ENCODE results near the gene KREMEN2. TPM values are rescaled to one million over a fixed set of nuclear protein-coding genes. Genes with fewer than 3 reads are reported as not detected.

KREMEN2 gene
- total and polyA plus RNA-seq, 2 of the 13 experiments (the other 11 are each of a cell fraction or from before 2014, with no cell fraction given): 0.48 to 1.2 TPM

DNA sequence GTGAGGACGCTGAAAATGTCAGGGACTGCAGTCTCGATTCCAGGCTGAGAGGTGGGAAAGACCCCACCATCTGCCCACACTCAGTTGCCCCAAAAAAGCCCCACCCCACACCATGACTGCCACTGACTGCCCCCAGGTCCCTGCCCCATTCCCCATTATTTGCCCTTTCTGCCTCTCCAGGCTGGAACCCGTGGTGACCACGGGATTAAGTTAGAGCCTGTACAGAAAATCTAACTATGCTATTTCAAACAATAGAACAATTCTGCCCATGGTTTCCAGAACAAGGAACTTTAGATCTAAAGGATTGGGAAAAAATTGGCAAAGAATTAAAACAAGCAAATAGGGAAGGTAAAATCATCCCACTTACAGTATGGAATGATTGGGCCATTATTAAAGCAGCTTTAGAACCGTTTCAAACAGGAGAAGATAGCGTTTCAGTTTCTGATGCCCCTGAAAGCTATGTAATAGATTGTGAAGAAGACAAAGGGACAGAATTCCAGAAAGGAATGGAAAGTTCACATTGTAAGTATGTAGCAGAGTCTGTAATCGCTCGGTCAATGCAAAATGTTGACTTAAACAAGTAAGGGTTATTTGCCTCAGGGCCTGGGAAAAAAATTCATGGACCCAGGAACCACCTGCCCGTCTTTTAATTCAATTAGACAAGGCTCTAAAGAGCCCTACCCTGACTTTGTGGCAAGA is 38.0 kb upstream of the KREMEN2 start:
- BruUV-seq (replicated peaks): no TSS peak
- 77% methylated on average over 9 of the region's 9 CpGs for WGBS (ENCODE audit: low lambda C conversion rate)
- ChIA-PET POLR2A (no interaction called here), CTCF (ENCODE audit: low intra/inter-chr PET ratio, low total read pairs) (interaction anchor here (1.2 to 2.0 kb wide), 3 partner anchors 58 to 87 kb away, joined by 3 to 9 read pairs (median 8); no protein-coding TSS in a partner anchor)
- H2AFZ ChIP-seq (ENCODE audit: low read length): no peak overlapping the region
- no peak for FAIRE-seq
- peaks cover 3 to 5% of the 10 kb centered on the region in 2 experiments; a peak in 2 of 5 replicates for H3K36me3 ChIP-seq (replicated peaks in 1 of 2; ENCODE audit: control insufficient read depth in 1 of 2, insufficient read depth in 2 of 2, low read length in 2 of 2)
- no peak for DNase-seq (ENCODE audit: low spot score)
- no peak overlapping the region for H3K4me2 ChIP-seq (ENCODE audit: low read depth, low read length)
- in situ Hi-C loops (cut with HindIII; ENCODE audit: extremely low pct_ligation_motif_present, low pct_unique_long_range_greater_than_20kb) (no loop called here), intact Hi-C loops (cut with micrococcal nuclease; ENCODE audit: unreplicated experiment) (no loop called here)
- no peaks in the 10 kb centered on the region for H3K9me3 ChIP-seq (ENCODE audit: low read length)
- no peak overlapping the region for H3K9ac ChIP-seq (ENCODE audit: insufficient read depth, low read depth, low read length)
- 0 out of 2 replicates have a peak, but pooled peaks cover 9% of the 10 kb centered on the region for H3K4me1 ChIP-seq (ENCODE audit: insufficient read depth, low read length)
- ATAC-seq: no peak
- H3K4me3 ChIP-seq (replicated peaks in 1 of 3; ENCODE audit: insufficient read depth in 1 of 3, low read depth in 2 of 3, low read length in 3 of 3): no peak overlapping the region
- TF ChIP-seq ZNF709 (CRISPR knock-in tag; IDR thresholded peaks at IDR 0.05) (no peak), TFE3 (CRISPR knock-in tag; IDR thresholded peaks at IDR 0.05) (no peak), ZFP91 (CRISPR knock-in tag; IDR thresholded peaks at IDR 0.05; ENCODE audit: borderline replicate concordance) (no peak), NRL (CRISPR knock-in tag; IDR thresholded peaks at IDR 0.05; ENCODE audit: borderline replicate concordance) (no peak), ZNF12 (CRISPR knock-in tag; IDR thresholded peaks at IDR 0.05) (no peak), ZBTB42 (CRISPR knock-in tag; IDR thresholded peaks at IDR 0.05) (no peak), ZNF629 (CRISPR knock-in tag; conservative IDR thresholded peaks at IDR 0.05) (no peak), ZNF761 (CRISPR knock-in tag; conservative IDR thresholded peaks at IDR 0.05) (no peak)
- TF ChIP-seq, protein P1, sequence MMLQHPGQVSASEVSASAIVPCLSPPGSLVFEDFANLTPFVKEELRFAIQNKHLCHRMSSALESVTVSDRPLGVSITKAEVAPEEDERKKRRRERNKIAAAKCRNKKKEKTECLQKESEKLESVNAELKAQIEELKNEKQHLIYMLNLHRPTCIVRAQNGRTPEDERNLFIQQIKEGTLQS (CRISPR knock-in tag; IDR thresholded peaks at IDR 0.05): no peak
- TF ChIP-seq, protein P2, sequence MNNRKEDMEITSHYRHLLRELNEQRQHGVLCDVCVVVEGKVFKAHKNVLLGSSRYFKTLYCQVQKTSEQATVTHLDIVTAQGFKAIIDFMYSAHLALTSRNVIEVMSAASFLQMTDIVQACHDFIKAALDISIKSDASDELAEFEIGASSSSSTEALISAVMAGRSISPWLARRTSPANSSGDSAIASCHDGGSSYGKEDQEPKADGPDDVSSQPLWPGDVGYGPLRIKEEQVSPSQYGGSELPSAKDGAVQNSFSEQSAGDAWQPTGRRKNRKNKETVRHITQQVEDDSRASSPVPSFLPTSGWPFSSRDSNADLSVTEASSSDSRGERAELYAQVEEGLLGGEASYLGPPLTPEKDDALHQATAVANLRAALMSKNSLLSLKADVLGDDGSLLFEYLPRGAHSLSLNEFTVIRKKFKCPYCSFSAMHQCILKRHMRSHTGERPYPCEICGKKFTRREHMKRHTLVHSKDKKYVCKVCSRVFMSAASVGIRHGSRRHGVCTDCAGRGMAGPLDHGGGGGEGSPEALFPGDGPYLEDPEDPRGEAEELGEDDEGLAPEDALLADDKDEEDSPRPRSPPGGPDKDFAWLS (CRISPR knock-in tag; IDR thresholded peaks at IDR 0.05; ENCODE audit: borderline replicate concordance): no peak
- H4K20me1 ChIP-seq (ENCODE audit: insufficient read depth, low read length): no peaks in the 10 kb centered on the region
- H3K27ac ChIP-seq (ENCODE audit: extremely low read length, insufficient read depth, low read length): no peak overlapping the region
- H3K79me2 ChIP-seq (ENCODE audit: insufficient read depth, low read length): no peaks in the 10 kb centered on the region
- no peaks in the 10 kb centered on the region for H3K27me3 ChIP-seq (ENCODE audit: control insufficient read depth in 1 of 2, insufficient read depth in 2 of 2, low read length in 2 of 2)

Measured in HepG2 (cell line).